Stimulated activated CD8-positive, alpha-beta memory T cell treated with anti-CD3 and anti-CD28 coated beads, Interleukin-4, amount 100 ng/mL, for 1 hour (primary cell): ENCODE data around the gene MAN2B2.
A peak's percentile ranks its signal among the peaks of the same experiment; 100 is the strongest.

Source experiments
- DNase-seq, 2 donors: peaks; one replicate each; pipeline ENCODE4 v3.0.0-alpha.2; 2020; ENCODE audit warnings: low read depth in 2 of 2, low spot score in 1 of 2

MAN2B2 gene

DNA sequence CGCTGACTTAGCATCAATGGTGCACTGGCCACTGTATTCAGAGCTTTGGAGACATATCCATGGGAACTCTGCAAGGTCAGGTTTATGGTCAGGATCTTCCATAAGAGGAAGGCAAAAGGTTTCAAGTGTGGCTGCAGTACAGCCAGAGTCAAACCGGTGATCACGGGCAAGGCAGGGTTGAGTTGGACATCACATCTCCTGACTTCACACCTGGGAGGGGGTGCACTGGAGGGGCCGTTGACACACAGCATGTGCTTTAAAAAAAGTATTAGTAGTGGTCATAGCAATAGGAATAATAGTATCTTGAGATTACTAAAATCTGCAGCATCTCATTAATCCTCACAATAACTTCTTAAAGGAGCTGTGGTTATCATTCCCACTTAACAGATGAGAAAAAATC lies 28.9 kb upstream of the MAN2B2 start:
- no peak for DNase-seq

DNA sequence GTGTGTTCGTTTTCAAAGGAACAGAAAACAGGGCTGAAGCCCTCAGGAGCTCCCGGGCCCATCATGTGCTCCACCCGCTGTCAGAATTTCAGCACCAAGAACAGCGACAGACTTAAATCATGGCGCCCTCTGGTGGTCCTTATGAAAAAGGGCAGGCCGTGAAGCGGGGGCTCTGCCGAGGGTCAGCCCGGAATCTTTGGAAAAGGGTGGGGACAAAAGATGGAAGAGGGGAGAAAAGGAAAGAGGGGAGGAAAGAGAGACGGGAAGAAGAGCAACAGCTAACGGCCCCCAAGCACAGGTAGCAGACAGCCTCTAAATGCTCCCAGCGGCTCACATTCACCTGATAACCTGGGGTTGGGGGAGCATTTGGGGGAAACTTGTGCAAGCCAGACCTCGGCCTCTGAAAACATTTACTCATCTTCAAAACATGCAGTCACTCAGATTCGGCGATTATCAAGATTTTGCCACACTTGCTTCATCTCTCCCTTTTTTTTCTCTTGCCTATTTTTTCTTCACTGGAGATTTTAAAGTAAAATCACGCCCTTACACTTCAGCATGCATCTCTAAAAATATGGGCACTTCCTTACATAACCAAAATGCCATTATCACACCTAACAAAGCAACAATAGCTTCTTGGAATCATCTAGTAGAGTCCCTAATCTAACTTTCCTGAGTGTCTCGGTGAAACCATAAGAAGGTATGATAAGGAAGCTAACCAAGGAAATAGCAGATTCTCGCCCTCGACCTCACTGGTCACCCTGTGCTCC lies 28.1 kb upstream of the MAN2B2 start:
- peak; percentile 4 to 5 for DNase-seq

DNA sequence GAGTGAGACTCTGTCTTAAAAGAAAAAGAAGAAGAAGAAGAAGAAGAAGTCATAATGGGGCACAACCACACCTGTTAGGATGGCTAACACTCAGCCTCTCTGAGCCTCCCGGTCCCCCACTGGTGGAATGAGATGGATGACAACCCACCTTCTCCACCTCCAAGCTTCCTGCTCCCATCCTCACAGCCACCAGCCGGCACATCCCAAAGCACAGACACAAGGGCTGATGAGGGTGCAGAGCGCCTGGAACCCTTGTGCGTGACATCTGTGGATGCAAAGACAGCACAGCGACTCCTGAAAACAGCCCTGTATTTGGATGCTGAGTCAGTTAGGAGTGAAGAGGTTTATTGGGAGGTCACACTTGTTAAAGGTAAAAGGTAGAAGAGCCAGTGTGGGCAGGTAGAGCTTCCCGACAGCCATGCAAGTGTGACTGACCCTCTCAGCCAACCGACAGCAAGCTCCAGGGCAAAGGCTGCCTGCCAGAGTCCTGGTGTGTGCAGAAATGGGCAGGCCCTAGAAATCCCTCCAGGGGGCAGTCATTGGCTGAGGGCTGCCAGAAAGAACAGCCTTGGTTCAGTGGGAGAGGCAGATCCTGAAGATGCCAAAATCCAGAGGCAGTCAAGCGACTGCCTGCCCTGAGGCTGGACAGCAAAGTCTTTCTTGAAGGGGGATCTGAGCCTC lies 26.6 kb upstream of the MAN2B2 start:
- no peak for DNase-seq

DNA sequence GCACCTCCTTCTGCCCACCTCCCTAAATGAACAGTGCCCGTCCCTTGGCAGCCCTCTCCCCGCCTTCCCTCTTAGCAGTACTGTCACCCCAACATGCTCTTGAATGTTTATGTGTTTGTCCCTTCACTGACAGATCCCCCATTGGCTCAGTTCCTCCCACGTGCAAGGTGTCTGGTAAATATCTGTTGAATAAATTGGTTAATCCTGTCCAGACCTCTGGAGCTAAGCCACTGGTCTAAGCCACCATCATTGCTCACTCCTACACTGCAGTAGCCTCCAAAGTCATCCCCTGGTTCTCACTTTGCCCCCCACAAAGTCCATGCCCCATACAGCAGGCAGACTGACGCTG lies 26.1 kb upstream of the MAN2B2 start:
- DNase-seq, result no peak

DNA sequence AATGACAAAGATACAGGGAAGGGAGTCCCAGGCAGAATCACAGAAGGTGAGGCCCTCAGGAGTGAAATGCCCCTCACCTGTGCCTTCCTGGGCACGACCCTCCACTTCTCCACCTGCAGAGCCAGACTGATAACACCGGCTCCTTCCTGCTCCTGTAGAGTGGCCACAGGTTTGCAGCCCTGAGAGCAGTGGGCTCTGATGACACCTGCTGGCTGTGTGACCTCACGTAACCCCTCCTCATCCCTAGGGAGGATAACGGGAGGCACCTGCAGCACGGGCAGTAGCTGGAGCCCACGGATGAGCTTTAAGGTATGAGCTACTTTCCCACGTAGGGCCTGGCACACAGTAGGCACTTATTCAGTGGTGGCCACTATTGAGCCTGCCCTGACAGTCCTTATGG lies 25.5 kb upstream of the MAN2B2 start:
- DNase-seq, result no peak

DNA sequence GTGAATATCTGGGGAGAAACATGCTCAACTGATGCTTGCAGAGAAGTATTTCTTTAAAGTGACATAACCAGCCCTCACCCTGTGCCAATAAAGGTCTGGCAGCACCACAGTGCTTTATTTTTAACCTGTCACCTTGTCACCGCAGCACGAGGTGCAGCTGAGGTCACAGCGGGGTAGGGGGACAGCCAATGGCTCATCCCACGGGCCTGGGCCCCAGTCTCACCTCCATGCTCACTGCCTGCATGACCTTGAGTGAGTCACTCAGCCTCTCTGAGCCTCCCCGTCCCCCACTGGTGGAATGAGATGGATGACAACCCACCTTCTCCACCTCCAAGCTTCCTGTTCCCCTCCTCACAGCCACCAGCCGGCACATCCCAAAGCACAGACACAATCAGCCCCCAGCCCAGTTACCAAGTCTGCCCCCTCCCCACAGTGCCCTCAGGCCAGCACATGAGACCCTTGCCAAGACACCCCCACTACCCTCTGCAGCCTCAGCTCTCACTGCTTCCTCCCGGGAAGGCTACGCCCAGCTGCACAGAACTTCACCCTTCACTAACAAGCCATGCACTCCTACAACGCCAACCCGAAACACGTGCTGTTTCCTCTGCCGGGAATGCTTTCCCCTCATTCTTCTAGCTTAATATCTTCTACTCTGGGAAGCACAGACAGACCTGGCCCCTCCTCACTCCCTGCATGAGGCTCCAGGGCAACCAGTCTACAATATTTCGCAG lies 24.9 kb upstream of the MAN2B2 start:
- DNase-seq, result no peak

DNA sequence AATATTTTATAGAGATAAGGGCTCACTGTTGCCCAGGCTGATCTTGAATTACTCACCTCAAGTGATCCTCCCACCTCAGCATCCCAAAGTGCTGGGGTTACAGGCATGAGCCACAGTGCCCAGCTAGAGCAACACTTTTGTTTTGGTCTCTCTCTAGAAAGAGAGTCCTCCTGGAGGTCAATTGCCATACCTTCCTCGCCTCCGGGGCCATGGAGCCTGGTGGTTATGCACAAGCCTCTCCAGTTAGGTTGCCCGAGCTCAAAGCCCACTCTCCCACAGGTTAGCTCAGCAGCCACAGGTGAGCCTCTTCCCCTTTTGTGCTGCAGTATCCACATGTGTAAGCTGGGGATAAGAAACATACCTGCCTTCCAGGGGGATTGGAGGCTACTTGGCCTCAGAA lies 24.2 kb upstream of the MAN2B2 start:
- DNase-seq, result no peak

DNA sequence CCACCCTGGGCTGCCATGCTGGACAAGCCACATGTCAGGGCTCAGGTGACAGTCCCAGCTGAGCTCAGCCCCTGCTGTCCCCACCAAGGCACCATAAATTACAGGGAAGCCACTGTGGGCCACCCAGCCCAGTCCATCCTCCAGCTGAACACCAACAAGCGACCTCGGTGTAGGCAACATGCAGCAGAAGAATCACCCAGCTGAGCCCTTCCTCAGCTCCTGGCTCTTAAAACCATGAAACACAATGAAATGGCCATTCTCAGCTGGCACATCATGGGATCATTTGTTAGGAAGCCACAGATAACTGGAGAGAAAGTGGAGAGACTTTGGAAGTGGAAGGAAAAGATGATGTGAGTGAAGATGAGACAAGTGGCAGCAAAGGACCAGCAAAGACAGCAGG lies 23.3 kb upstream of the MAN2B2 start:
- no peak for DNase-seq

DNA sequence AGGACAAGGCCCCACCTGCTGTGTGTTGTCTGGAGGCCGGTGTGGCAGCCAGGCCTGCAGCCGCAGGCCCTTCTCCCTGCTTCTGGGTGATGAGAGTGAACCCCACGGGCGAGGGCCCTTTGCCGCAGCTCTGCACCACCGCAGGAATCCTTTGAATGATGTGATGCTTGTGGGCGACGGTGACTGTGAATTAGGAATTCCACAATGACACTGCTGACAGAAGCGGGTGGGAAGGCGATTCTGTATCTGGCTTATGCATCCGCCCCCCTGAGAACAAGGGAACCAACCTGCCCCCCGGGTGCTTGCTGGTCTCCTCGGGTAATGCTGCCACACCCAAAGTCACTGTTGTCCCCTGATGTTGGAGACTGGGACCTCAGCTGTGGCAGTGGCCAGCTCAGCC lies 19.5 kb upstream of the MAN2B2 start:
- DNase-seq, result no peak

DNA sequence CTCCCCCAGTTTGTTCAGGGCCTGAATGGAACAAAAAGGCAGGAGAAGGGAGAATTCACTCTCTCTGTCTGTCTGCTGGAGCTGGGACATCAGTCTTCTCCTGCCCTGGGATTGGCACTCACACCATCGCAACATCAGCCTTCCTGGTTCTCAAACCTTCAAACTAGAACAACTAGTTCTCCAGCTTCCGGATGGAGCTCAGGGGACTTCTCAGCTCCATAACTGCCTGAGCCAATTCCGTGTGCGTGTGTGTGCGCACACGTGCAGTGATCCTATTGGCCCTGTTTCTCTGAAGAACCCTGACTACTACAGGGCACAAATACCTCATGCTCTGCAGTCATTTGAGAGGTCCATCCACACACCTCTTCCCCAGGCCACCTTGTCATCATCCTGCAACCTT lies 18.7 kb upstream of the MAN2B2 start:
- no peak for DNase-seq

DNA sequence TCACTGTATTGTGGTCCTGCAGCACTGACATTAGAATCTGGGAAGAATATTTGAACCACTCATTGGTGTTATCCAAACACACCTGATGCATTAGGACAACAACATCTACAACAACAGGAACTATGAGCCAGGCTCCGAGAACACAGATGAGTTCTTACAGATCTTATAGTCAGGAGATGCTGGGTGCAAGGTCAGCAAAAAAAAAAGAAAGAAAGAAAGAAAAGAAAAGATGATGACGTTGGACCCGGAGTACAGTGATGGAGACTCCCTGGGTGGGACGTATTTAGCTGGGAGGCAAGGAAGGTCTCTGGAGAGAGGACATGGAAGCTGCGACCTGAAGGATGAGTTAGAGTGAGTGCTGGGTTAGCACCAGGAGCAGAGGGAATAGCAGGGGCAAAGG lies 17.8 kb upstream of the MAN2B2 start:
- DNase-seq, result no peak

DNA sequence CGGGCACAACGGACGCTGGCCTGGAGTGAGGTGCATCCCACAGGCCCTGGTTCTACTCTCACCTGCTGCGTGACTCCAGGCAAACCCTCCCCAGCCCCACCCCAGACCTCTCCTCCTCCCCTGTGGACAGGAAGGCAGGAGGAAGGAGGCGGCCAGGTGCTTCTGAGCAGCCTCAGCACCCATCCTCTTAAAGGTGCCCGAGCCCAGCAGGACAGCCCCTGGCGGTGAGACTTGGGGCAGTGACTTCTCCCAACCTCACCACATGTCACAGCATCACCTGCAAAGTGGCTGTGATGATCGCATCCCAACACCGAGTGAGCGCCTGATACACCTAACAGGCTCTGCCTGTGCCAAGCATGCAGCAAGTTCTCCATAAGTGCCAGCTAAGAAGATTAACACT lies 17.1 kb upstream of the MAN2B2 start:
- DNase-seq, result no peak

DNA sequence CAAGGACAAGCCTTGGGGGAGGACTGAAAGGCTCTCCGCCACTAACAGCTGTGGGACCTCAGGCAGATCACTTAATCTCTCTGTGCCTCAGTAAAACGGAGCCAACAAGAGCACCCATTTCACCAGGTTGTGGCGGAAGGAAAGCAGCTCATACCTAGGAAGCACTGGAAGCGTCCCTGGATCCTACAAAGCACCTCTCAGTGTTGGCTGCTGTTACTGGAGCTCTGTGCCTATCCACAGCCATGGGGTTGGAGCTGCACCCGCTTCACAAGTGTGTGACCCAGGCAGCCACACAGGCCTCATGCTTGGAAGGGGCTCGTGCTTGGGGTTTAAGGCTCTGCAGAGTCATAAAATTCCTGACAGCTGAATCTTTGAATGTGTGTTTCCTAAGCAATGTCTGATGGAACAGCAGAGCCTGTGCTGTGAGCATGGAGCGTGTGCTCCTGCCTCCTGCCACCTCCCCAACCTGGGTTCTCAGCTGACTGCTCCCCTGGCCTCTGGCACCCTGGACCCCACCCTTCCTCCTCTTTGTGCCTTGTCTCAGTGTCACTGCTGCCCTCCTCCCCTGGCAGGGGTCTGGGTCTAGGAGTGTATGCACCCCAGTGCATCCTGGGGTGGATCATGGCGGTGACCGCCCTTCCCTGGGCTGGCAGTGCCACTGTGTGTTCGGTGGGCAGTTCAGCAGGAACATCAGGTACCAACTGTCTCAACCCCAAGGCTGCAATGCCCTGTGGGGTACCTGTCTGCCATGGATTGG lies 14.4 kb upstream of the MAN2B2 start:
- no peak for DNase-seq

DNA sequence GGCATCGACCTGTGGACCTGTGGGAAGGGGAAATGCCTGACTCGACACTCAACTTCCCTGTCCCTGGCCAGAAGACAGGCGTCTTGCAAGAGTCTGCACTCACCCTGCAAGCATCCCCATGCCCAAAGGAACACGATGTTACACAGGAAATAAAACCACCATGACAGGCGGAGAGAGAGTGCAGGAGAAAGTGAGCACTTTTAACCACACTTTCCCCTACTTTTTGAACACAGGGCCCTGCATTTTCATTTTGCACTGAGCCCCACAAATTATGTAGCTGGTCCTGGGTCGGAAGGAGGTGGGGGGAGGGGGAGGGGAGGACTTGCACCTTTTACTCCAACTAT lies 13.8 kb upstream of the MAN2B2 start:
- no peak for DNase-seq

DNA sequence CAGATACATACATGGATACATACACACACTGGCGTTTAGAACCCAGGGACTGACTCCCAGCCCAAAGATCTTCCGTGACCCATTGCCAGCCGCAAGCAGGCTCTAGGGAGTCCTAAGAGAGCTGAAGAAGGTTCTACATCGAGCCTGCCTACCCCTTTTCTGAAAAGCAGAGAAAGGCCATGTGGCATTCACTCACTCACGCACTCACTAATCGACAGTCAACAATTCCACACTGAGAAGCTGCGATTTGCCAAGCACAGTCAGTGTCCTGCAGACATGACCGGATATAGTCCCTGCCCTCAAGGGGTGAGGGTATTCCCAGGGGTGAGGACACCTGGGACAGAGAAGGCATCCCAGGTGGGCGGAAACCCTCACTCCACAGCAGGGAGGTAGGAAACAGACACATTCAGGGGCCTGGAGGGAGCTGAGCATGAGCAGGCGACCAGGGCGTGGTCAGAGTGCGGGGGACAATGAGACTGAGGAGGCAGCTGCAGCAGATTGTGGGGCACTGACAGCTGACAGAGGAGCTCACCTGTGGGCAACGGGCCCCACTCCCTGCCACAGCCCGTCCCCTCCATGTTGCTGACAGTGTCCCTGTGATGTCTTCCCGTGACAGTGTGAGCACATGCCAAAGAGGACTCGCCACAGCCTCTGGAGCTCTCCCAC lies 13.2 kb upstream of the MAN2B2 start:
- DNase-seq, result no peak

DNA sequence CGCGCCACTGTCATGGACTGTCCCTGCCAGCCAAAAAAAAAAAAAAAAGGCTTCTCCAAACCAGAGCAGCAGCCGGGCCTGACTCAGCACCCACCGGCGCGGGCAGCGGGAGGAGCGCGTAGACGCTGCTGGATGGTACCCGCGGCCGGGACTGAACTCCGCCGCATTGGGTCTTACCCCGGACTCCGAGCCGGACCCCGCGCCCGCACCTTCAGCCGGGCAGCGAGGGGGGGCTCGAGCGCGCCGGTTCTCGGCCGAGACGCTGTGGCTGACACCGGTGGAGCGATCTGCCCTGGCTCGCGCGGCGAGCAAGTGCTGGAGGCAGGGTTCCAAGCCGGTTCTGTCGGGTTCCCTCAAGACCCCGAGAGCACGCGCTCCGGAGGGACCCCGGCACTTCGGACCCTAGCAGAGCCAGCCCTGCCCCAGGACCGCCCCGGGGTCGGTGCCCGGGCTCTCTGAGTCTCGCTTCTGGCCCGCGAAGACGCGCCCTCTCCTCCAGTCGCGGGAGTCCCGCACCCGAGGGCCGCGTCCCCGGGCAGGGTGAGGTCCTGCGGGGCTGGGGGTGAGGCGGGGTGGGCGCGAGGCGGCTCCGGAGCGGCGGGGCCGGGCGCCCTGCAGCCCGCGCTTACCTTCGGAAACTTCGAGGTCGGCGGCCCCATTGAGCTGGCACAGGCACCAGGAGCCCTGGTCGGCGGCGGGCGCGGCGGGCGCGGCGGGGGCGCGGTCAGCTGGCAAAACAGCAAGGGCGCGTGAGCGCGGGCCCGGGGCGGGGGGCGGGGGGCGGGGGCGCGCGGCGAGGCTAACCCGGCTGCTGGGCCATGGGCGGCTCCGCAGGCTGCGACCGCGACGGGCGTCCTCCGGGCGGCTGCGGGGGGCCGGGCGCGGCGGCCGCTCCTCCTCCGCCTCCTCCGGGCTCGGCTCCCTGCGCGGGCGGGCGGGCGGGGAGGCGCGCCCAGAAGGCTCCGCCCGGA lies 11.8 kb upstream of the MAN2B2 start:
- DNase-seq, result no peak

DNA sequence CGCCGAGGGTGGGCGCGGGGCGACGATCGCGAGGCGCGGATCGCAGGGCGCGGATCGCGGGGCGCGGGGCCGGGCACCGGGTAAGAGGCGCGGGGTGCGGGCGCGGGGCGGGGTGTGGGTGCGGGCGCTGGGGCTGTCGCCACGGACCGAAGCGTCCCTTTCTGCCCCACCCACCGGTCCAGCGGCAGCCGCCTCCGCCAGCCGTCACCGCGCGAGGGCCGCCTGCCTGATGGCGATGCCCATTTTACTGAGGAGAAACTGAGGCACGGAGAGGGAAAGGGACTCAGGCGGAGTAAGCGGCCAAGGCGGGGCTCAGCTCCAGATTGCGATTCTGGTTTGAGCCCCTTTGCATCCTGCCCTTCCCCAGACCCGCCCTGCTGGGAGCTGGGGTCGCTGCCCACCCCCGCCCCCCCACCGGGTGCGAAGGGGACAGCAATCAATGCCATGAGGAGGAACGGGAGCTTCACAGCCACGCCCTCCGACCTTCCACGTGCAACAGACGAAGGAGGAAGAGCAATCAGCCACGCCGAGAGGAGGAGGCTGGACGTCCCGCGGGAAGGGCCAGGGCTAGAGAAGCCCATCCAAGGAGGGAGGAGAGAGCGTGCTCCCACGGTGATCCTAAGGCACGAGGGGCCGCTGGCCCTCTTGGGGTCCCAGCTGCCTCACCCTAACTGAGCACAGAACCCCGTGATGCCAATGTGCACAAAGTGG lies 10.9 kb upstream of the MAN2B2 start:
- DNase-seq, result no peak

DNA sequence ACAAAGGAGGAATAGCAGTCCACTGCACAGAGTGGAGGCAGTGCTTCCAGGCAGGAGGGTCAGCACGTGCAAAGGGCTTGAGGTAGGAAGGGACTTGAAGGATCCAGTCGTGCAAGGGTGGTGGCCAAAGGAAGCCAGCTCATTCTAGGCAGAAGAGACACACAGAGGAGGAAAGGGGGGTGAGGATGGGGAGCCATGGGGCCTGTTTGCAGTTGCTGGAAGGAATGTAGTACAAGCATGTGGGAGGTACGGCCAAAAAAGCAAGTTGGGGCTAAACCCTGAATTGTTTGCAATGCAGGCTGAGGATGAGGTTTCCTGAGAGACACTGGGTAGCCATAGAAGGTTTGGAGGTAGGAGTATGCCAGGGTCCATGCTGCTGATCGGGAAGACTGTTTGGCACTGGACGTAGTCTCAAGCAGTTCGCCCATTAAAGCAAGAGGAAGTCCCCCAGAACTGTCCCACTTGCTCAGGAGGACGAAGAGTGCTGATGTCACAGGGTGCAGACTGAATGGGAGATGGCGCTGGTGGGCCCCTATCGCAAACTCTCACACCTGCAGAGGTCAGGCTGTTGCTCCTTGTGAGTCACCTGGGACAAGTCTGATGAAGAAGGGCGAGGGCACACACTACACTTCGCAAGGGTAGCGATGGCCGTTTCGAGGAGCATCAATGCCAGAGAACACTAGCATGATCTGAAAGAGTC lies 9.1 kb upstream of the MAN2B2 start:
- DNase-seq, result no peak
